HG02759 (cell line): ENCODE measurements around the gene LMNB1.
"Not testable (repeated sequence)": the region's sequence is repeated elsewhere in the genome, so short reads cannot be mapped to it uniquely, and the experiment has no call there.

Source experiments
- ATAC-seq: cut with Tn5 transposase; IDR thresholded peaks from one replicate; pipeline ENCODE4 v1.9.1; 2021; ENCODE audit warnings: mild to moderate bottlenecking, moderate library complexity; ENCODE audit not compliant: unreplicated experiment

The LMNB1 gene, protein sequence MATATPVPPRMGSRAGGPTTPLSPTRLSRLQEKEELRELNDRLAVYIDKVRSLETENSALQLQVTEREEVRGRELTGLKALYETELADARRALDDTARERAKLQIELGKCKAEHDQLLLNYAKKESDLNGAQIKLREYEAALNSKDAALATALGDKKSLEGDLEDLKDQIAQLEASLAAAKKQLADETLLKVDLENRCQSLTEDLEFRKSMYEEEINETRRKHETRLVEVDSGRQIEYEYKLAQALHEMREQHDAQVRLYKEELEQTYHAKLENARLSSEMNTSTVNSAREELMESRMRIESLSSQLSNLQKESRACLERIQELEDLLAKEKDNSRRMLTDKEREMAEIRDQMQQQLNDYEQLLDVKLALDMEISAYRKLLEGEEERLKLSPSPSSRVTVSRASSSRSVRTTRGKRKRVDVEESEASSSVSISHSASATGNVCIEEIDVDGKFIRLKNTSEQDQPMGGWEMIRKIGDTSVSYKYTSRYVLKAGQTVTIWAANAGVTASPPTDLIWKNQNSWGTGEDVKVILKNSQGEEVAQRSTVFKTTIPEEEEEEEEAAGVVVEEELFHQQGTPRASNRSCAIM

DNA sequence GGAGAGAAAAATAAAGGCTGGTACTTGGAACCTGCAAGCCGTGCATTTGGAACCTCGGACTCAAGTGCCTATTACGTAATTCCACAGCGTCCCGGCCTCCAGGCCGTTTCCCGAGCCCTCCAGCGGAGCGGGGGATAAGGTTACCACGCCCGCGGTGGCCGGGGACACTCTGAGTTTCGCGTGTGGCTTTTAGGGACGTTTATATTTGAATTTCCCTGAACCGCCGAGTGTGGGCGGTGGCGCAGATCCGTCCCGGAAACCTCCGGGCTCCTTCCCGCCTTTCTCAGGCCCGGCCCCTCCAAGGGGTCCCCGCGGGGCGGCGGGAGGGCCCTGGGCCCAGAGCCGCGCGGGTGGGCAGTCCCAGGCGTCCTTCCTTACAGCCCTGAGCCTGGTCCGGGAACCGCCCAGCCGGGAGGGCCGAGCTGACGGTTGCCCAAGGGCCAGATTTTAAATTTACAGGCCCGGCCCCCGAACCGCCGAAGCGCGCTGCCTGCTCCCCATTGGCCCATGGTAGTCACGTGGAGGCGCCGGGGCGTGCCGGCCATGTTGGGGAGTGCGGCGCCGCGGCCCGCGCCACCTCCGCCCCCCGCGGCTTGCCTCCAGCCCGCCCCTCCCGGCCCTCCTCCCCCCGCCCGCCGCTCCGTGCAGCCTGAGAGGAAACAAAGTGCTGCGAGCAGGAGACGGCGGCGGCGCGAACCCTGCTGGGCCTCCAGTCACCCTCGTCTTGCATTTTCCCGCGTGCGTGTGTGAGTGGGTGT lies at the start of gene LMNB1:
LMNB1 (plus strand) TSS at position 638 of the 758 bp plus-strand sequence. CDS start 373 bp downstream, outside the sequence.
- ATAC-seq, result peak; percentile 69

DNA sequence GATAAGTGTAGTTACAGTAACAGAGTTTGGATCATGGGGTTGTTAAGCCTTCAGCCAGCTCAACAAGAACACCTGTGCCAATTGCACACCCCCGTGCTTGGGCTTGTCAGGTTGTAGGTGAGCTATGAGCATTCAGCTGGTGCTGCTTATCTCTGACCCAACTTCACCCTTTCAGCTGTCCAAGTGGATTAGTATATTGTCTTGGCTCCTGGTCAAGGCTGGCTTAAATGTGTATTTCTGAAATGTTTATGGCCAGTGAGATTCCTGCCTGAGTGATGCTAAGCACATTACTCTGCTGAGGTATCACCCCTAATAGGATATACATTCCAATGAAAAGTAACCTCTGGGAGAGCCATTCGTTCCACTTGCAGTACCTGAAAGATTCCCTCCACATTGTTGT lies 44.2 kb upstream of the LMNB1 start:
- no peak for ATAC-seq

DNA sequence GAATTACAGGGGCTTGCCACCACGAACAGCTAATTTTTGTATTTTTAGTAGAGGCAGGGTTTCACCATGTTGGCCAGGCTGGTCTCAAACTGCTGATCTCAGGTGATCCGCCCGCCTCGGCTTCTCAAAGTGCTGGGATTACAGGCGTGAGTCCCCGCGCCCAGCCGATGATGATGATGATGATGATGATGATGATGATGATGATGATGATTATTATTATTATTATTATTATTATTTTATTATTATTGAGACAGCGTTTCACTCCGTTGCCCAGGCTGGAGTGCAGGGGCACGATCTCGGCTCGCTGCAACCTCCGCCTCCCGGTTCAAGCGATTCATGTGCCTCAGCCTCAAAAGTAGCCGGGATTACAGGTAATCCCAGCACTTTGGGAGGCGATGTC lies 42.4 kb upstream of the LMNB1 start:
- ATAC-seq, result not testable (repeated sequence)

DNA sequence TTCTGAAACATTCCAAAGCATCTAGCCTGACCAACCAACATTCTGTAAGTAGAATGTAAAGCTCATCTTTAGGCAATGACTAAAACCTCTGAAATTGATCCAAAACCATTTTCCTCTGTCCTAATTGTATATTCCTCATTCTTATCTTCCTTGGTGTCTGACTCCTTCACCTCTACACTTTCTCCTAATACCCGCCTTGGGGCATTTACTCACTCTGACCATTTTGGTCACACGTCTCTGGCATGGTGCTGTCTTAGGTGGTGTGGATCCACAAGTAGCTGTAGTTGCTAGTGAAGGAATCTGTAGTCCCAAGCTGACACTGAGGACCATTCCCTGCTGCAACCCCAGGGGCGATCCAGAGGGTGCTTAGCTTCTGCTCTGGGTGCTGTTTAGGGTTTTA lies 40.8 kb upstream of the LMNB1 start:
- no peak for ATAC-seq

DNA sequence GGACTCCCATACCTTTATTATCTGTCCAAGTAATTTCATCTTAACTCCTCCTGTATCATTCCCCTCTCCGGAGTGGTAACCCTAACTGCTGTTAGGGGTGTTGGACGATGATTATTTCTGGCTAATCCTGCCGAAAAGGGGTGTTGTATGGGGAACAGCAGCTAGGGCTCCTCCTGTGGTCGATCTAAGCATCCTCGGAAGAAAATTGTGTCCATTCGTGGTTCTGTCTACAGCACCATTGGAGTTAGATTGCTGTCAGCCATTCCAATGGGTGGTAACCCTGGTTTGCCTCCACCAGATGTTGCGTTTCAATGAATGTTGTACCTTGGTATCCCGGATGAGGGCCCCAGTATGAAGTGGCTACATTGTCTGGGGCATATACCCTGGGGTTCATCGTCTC lies 35.6 kb upstream of the LMNB1 start:
- no peak for ATAC-seq

DNA sequence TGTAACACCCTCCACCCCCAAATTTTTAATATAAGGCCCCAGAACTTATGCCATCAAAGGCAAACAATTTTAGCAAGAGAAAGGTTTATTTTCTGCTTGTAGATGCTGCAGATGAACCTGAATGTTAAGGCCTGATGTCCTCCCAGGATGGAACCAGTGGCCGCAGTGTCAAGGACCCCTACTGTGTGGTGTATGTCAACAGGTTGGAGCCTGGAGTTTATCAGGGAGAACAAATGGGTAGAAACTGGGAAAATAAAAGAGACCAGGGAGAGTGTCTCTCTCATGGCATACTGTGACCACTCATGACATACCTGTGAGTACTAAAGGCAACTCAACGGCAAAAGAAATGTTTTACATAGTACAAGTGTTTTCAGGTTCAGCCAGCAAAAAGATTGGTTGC lies 34.5 kb upstream of the LMNB1 start:
- ATAC-seq, result no peak

DNA sequence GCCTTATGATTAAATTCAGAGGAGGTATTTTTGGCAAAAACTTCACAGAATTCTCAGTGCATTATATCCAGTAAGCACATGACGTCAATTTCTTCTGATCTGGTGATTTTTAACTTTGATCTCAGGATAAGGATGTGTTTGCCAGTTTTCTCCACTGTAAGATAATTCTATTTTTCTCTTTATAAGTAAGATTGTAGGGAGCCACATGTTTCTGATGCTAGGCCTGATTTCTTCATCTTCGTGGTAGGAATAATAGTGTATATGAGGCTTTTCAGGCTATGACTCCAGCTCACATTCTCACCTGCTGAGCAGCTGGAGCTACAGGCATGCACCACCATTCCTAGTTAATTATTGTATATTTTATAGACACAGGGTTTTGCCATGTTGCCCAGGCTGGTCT lies 32.1 kb upstream of the LMNB1 start:
- ATAC-seq, result no peak

DNA sequence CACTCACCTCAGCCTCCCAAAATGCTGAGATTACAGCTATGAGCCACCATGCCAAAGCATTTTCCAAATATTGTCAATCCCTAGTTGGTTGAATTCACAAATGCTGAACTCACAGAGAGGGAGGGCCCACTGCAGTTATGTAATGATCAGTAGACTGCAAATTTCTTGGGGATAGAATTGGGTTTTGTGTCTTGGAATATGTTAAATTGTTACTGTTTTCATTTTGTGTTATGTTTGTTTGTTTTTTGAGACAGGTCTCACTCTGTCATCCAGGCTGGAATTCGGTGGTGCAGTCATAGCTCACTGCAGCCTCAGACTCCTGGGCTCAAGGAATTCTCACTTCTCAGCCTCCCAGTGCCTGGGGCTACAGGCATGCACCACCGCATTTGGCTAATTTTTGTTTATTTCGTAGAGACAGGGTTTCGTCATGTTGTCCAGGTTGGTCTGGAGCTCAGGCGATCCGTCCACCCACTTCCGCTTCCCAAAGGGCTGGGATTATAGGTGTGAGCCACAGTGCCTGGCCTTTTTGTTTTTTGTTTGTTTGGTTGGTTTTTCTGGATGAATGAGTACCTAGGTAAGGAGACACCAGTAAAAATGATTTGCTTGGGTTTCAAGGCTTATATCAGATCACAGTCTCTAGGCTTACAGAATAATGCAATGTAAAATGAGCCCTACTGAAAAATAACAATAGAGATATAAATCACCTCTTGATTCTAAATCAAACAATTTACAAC lies 31.5 kb upstream of the LMNB1 start:
- ATAC-seq, result no peak

DNA sequence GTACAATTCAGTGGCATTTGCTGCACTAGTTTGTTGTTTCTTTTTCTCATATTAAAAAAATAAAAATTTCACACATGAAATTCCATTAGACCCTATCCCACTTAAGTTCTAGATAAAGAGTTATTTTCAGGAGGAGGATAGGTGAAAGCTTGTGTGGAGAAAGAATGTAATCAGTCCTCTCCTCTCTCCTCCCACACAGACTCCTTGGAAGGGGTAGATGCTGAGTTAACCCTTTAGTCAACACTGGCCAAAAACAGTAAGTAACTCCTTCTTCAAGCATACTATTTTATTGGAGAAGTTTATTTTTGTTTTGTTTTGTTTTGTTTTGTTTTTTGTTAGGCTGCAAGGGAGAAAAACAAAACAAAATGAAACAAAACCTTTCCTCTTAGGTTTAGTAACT lies 30.6 kb upstream of the LMNB1 start:
- ATAC-seq, result no peak

DNA sequence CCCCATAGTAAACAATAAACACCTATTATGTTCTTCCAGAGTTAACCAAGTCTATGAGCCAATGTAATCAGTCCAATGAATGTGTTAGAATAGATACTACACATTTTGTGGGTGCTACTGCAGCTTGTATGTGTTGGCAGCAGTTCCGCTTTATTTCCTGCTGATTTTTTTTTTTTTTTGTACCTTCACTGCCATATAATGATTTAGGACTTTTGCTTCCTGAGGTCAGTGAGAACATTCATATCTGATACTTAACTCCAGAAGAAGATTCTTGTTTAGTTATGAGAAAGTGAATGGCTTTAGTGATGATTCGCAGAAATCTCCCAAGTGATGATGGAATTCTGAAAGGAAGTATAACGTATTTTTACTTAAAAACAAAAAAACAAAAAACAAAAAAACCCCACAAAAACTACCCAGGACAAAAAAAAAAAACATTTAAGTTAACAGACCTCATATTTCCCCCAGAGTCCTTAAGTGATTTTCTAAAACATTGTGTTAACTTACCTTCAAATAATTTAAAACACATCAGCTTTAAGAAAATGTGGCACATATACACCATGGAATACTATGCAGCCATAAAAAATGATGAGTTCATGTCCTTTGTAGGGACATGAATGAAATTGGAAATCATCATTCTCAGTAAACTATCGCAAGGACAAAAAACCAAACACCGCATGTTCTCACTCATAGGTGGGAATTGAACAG lies 24.7 kb upstream of the LMNB1 start:
- ATAC-seq, result no peak

DNA sequence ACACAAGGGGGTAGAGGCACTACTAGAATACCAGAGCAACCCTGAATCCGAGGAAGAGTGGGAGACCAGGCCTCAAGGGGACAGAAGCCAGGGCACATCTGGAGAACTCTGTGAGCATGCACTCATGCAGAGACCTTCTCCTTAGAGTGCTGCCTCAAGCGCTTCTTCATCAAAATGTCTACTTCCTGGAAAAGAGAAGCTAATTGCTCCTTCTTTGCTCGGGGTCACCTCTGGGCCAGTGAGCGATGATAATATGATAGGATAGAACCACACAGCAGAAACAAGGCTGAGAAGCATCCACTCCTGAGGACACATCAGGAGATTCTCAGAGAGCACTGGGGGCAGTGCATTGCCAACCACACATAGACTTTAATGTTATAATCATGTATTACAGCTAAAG lies 23.7 kb upstream of the LMNB1 start:
- no peak for ATAC-seq

DNA sequence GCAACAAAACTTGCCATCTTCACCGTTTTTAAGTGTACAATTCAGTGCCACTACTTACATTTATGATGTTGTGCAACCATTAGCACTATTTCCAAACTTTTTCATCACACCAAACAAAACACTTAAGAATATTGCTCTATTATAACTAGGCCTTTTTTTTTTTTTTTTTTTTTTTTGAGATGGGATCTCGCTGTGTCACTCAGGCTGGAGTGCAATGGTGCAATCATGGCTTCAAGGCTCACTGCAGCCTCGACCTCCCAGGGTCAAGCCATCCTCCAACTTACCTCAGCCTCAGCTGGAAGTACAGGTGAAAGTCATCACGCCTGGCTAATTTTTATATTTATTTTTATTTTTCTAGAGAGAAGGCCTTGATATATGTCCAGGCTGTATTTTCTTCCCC lies 22.3 kb upstream of the LMNB1 start:
- no peak for ATAC-seq

DNA sequence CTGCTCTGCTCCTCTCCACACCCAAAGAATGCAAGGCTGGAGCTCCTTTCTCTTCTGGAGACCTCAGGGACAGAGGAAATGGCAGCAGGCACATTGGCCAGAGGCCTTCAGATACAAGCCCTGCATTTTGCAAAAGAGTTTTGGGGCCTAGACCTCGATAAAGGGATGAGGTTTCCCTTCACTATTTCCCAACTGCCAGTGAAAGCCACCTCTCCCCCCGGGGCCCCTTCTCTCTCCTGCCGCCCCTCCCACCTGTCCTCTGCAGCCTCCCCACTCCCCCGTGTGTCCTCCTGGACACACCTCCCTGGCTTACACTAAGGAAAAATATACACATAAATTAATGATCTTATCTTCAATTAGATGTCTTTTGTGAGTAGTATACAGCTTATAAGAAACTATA lies 21.3 kb upstream of the LMNB1 start:
- no peak for ATAC-seq

DNA sequence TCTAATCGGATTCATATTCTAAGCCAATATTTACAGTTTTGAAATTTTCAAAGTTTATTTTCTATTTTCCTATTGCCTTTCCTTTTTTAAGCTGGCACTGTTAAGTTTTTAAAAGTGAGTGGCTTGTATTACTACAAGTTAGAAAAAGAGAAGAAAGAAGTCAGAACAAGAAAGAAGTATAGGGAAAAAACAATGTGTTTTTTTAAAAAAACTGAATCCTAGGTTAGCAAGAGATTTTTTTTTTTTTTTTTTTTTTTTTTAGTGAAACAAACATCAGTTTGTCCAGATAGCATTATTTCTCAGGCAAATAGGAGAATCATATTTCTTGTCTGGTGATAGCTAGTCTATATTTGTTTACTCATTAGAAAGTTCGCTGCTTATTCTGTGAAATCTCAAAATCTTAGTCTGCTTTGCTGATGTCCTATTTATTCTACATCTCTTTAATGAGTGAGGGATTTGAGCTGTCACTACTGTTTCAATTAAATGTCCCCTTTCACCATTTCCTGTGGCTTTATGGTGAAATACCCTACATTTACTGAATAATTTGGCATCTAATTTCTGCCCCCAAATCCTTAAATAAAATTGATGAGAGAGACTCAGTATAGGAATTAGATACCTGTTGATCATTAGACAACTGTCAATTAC lies 19.1 kb upstream of the LMNB1 start:
- ATAC-seq, result no peak

DNA sequence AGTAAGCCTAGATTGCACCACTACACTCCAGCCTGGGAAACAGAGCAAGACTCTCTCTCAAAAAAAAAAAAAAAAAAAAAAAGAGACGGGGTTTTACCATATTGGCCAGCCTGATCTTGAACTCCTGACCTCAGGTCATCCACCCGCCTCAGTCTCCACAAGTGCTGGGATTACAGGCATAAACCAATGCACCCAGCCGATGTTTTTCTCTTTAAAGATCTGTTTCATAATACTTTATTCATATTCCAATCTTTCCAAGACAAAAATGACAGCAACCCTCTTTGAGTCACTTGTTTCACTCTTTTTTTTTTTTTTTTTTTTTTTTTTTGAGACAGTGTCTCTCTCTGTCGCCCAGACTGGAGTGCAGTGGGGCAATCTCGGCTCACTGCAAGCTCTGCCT lies 13.6 kb upstream of the LMNB1 start:
- no peak for ATAC-seq

DNA sequence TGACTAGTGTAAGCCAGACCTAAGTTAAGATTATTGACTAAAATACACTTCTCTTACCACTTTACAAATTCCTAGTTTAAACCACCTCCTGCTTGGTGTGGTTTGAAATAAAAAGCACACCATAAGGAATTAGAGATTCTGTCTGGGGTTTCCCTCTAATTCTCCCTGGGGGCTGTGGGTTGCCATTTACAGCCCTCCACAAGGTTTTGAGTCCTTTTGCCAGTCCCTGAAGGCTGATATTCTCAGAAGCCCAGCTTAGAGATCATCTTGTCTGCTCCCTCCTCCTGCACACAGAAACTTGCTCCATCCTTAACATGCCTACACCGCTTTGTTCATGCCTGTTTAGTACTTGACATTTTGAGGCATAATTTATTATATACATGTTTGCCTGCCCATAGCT lies 7.2 kb upstream of the LMNB1 start:
- ATAC-seq, result no peak

DNA sequence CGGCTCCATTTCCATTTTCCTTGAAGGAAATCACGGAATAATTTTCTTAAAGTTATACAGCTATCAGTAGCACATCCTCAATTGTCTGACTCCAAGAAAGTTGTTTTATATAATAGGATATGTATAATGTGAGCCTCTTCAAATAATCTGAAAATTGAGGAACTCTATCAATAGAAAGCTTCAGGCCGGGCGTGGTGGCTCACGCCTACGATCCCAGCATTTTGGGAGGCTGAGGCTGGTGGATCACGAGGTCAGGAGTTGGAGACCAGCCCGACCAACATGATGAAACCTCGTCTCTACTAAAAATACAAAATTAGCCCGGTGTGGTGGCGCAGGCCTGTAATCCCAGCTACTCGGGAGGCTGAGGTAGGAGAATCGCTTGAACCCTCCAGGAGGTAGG lies 3.4 kb upstream of the LMNB1 start:
- ATAC-seq, result not testable (repeated sequence)

DNA sequence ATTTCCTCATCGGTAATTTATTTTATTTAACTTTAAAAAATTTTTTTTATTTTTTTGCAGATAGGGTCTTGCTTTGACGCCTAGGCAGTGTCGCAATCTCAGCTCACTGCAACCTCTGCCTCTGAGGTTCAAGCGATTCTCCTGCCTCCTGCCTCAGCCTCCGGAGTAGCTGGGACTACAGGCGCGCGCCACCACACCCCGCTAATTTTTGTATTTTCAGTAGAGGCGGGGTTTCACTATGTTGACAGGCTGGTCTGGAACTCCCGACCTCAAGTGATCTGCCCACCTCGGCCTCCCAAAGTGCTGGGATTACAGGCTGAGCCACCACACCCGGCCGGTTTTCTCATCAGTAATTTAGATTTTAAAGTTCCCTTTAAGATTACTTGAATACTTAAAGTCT lies 2.3 kb upstream of the LMNB1 start:
- not testable (repeated sequence) for ATAC-seq

DNA sequence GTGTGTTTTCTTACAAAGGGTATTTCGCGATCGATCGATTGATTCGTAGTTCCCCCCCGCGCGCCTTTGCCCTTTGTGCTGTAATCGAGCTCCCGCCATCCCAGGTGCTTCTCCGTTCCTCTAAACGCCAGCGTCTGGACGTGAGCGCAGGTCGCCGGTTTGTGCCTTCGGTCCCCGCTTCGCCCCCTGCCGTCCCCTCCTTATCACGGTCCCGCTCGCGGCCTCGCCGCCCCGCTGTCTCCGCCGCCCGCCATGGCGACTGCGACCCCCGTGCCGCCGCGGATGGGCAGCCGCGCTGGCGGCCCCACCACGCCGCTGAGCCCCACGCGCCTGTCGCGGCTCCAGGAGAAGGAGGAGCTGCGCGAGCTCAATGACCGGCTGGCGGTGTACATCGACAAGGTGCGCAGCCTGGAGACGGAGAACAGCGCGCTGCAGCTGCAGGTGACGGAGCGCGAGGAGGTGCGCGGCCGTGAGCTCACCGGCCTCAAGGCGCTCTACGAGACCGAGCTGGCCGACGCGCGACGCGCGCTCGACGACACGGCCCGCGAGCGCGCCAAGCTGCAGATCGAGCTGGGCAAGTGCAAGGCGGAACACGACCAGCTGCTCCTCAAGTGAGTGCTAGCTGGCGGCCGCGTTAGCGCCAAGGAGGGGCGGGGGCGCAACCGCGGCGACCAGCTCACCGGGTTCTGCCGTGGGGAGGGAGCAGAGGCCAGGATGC lies 480 bp downstream of the LMNB1 start:
- ATAC-seq, result peak; percentile 14
